Measurements from ENCODE around the gene CTNNB1. TPM values are rescaled to one million over a fixed set of nuclear protein-coding genes. Genes with fewer than 3 reads are reported as not detected.

CTNNB1 gene
- total RNA-seq, 2 donors from 2014 or later = 317 to 595 TPM

DNA sequence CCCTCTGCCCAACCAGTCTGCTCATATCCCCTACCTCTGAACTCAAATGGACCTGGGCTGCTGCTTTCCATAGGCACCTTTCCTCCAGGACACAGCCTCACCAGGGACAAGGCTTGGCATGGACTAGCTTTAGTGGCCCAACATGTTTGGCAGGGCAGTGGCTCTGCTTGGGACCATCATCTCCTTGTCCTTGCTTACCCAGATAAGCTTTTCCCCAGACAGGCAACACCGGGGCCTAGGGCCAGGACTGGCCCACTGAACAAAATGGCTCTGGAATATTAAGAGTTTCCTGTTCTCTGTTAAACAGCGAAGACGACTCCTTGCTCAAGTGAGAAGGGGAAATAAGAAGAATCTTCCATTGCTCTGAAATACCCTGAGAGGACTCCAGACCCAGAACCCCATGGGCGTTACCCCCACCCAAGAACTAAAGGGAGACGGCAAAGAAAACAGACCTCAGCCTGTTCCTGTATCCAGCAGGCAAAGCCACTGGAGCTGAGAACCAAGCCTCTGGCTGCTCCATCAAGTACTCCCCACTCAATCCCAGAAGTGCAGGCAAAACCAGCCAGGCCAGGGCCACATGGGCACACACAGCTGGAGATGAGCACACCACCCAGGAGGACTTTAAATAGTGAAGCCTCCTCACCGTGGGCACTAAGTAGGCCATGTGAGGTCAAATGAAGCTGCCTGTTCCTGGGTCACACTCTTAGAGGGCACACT lies 45.5 kb downstream of the CTNNB1 start:
- no peak overlapping the region for H3K4me3 ChIP-seq
- ATAC-seq (ENCODE audit: insufficient number of reproducible peaks, low FRiP score, low read depth) (no peak), DNase-seq (ENCODE audit: low spot score) (no peak)
- no peak overlapping the region for H3K27ac ChIP-seq
- no peaks in the 10 kb centered on the region for H3K9me3 ChIP-seq
- peaks cover 11% of the 10 kb centered on the region for H3K36me3 ChIP-seq
- TF ChIP-seq, protein P1, sequence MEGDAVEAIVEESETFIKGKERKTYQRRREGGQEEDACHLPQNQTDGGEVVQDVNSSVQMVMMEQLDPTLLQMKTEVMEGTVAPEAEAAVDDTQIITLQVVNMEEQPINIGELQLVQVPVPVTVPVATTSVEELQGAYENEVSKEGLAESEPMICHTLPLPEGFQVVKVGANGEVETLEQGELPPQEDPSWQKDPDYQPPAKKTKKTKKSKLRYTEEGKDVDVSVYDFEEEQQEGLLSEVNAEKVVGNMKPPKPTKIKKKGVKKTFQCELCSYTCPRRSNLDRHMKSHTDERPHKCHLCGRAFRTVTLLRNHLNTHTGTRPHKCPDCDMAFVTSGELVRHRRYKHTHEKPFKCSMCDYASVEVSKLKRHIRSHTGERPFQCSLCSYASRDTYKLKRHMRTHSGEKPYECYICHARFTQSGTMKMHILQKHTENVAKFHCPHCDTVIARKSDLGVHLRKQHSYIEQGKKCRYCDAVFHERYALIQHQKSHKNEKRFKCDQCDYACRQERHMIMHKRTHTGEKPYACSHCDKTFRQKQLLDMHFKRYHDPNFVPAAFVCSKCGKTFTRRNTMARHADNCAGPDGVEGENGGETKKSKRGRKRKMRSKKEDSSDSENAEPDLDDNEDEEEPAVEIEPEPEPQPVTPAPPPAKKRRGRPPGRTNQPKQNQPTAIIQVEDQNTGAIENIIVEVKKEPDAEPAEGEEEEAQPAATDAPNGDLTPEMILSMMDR (IDR thresholded peaks at IDR 0.05) = no peak
- H3K4me1 ChIP-seq (ENCODE audit: control insufficient read depth in 1 of 2, low read depth in 2 of 2) = peaks cover 0 to 21% of the 10 kb centered on the region in 2 donors
- H3K27me3 ChIP-seq (replicated peaks; ENCODE audit: insufficient read depth) = no peaks in the 10 kb centered on the region

DNA sequence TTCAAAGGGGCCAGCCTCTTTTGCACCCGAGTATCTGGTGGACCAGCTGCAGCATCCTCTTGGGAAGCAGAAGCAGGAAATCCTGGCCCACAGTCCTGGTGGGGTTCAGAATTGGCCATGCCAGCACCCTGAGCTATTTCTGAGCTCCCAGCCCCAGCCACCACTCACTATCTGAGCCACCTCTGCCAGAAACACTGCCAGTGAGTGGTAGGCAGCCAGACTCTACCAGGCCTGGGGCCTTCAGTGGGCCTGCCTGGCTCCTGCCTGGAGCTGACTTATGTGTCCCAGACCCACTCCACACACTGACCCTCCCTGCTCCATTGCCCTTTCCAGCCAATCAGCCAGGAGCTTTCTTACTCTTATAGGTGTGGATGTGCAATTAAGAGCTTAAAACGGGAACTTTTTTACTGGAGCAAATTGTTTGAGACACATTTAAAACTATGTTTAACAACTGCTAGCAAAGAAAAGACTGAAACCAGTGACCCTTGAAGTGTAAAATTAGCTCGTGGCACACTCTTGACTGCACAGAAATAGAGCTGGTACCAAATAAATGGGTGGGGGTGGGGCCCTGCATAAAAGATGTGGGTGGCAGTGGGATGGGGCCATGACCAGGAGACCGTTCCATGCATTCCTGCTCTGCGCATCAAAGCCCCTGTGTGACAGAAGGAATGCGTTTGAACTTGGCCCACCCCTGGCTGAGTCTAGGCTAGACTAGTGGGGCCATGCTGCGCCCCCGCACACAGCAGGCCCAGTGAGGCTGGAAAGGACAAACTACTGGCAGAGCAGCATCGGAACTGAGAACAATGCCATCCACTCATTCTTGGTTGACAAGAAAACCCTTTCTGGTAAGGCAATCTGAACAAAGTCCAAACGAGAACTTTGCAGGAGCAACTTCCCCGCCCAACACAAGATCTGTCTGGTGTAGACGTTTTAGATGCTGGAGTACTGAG lies 48.0 kb downstream of the CTNNB1 start:
- TF ChIP-seq, protein P1 (IDR thresholded peaks at IDR 0.05) = no peak
- DNase-seq (ENCODE audit: low spot score) (no peak), ATAC-seq (ENCODE audit: insufficient number of reproducible peaks, low FRiP score, low read depth) (no peak)
- Histone ChIP-seq H3K4me3 (no peak overlapping the region), H3K9me3 (no peaks in the 10 kb centered on the region), H3K4me1 (ENCODE audit: control insufficient read depth in 1 of 2, low read depth in 2 of 2) (peaks cover 0 to 21% of the 10 kb centered on the region in 2 donors), H3K27ac (peak overlapping the region in 1 of 2 donors; percentile 27), H3K27me3 (replicated peaks; ENCODE audit: insufficient read depth) (no peaks in the 10 kb centered on the region), H3K36me3 (peaks cover 5% of the 10 kb centered on the region)

DNA sequence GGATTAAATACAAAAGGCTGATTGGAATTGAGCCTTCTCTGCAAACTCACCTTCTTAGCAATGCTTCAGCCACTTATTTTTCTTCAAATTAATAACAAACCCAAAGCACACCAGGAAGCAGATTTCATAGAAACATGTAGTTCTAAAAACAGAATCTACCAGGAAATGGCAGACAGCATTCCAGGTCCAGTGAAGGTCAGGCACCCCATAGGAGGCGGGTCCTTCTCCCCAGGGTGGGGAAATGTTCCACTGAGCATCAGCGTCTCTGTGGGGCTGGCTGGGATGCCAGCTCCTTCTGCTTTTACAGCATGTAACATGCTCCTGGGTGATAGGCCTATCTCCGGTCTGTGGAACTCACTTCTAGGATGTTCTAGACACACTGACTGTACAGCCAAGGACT lies 49.2 kb downstream of the CTNNB1 start:
- TF ChIP-seq, protein P1 (IDR thresholded peaks at IDR 0.05) = no peak
- Histone ChIP-seq H3K4me3 (no peak overlapping the region), H3K4me1 (ENCODE audit: control insufficient read depth in 1 of 2, low read depth in 2 of 2) (peaks cover 0 to 21% of the 10 kb centered on the region in 2 donors), H3K9me3 (no peaks in the 10 kb centered on the region), H3K36me3 (peaks cover 5% of the 10 kb centered on the region), H3K27me3 (replicated peaks; ENCODE audit: insufficient read depth) (no peaks in the 10 kb centered on the region), H3K27ac (no peak overlapping the region)
- ATAC-seq (ENCODE audit: insufficient number of reproducible peaks, low FRiP score, low read depth) (no peak), DNase-seq (ENCODE audit: low spot score) (no peak)

DNA sequence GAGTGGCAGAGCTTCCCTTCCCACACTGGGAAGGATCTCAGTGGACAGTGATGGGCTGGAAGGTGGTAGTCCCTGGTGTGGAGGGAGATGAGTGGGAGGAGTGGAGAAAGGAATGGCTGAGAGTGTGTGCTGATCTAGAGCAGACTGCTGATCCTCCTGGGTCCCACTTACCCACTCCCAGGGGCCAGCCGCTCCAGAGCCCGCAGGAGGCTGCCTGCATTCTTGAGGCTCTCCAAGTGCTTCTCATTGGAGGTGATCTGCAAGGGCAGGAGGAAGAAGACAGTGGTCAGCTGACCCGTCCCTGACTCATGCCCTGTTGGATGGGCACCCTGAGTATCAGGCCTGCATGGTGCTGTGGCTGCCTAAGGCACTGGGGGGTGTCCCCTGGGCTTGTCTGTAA lies 50.0 kb downstream of the CTNNB1 start:
- H3K4me3 ChIP-seq = no peak overlapping the region
- DNase-seq (ENCODE audit: low spot score) (no peak), ATAC-seq (ENCODE audit: insufficient number of reproducible peaks, low FRiP score, low read depth) (no peak)
- peaks cover 0 to 21% of the 10 kb centered on the region in 2 donors for H3K4me1 ChIP-seq (ENCODE audit: control insufficient read depth in 1 of 2, low read depth in 2 of 2)
- H3K9me3 ChIP-seq = no peaks in the 10 kb centered on the region
- H3K36me3 ChIP-seq = peaks cover 5% of the 10 kb centered on the region
- no peaks in the 10 kb centered on the region for H3K27me3 ChIP-seq (replicated peaks; ENCODE audit: insufficient read depth)
- H3K27ac ChIP-seq = no peak overlapping the region
- TF ChIP-seq, protein P1 (IDR thresholded peaks at IDR 0.05) = no peak

DNA sequence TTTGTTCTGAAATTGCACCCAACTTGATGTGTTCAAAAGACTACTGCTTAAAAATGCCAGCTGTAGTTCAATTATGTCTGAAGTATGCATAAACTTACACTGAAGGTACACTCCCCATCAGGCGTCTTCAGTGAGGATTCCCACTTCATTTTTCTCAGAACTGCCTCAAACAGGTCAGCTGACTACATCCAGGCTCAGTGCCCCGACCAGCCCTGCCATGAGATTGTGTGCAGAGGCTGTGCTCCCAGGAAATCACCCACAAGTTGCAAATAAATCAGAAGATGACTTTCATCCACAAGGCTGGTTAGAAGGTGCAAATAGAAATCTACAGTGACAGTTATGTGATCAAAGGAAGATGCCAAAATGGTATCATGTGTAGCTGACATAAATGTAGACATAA lies 51.5 kb downstream of the CTNNB1 start:
- H3K27me3 ChIP-seq (replicated peaks; ENCODE audit: insufficient read depth) = no peaks in the 10 kb centered on the region
- no peaks in the 10 kb centered on the region for H3K9me3 ChIP-seq
- DNase-seq (ENCODE audit: low spot score) (no peak), ATAC-seq (ENCODE audit: insufficient number of reproducible peaks, low FRiP score, low read depth) (no peak)
- H3K4me1 ChIP-seq (ENCODE audit: control insufficient read depth in 1 of 2, low read depth in 2 of 2) = peaks cover 0 to 21% of the 10 kb centered on the region in 2 donors
- H3K36me3 ChIP-seq = no peaks in the 10 kb centered on the region
- no peak overlapping the region for H3K4me3 ChIP-seq
- no peak overlapping the region for H3K27ac ChIP-seq
- TF ChIP-seq, protein P1 (IDR thresholded peaks at IDR 0.05) = no peak

All from thoracic aorta (tissue), 2 donors.